GM12801 (cell line): Measurements from ENCODE around the gene RCBTB1.

ENCODE experiments used
- CTCF ChIP-seq: IDR thresholded peaks from one replicate; pipeline ENCODE4 v1.5.1; 2011; ENCODE audit warnings: control low read depth; ENCODE audit not compliant: insufficient read length; ENCODE audit errors: extremely low read depth

The RCBTB1 gene

GRCh38 chr13:49625392-49626079, 40.2 kb upstream of the RCBTB1 start:
- no peak for TF ChIP-seq CTCF

- no peak for TF ChIP-seq CTCF
Observed at GRCh38 chr13:49624229-49624628, 38.9 kb upstream of the RCBTB1 start.

- no peak for TF ChIP-seq CTCF
Observed at GRCh38 chr13:49622174-49622946, 37.0 kb upstream of the RCBTB1 start.

GRCh38 chr13:49620170-49620621, 34.8 kb upstream of the RCBTB1 start:
- TF ChIP-seq CTCF: no peak

GRCh38 chr13:49616676-49617065, 31.3 kb upstream of the RCBTB1 start:
- no peak for TF ChIP-seq CTCF

GRCh38 chr13:49615836-49616675, 30.7 kb upstream of the RCBTB1 start:
- TF ChIP-seq CTCF: no peak

GRCh38 chr13:49610176-49610575, 24.8 kb upstream of the RCBTB1 start:
- no peak for TF ChIP-seq CTCF
